Measurements from ENCODE around the gene PRKCH. TPM values are rescaled to one million over a fixed set of nuclear protein-coding genes. Genes with fewer than 3 reads are reported as not detected.

PRKCH gene
- total RNA-seq, 2 donors from 2014 or later = 27.6 to 33.9 TPM

- no peak overlapping the region for H3K27ac ChIP-seq
- no peaks in the 10 kb centered on the region for H3K36me3 ChIP-seq
- 90% methylated on average over 9 of the region's 9 CpGs for WGBS
- TF ChIP-seq POLR2AphosphoS5 (IDR thresholded peaks at IDR 0.05) (no peak), POLR2A (IDR thresholded peaks at IDR 0.05) (no peak), CTCF (IDR thresholded peaks at IDR 0.05) (no peak)
- H3K4me1 ChIP-seq (replicated peaks) = peaks cover 5% of the 10 kb centered on the region
- no peaks in the 10 kb centered on the region for H3K9me3 ChIP-seq
- DNase-seq (ENCODE audit: low spot score) = no peak
- H3K4me3 ChIP-seq = no peak overlapping the region
- intact Hi-C loops (cut with DNase I) = no loop called here
- no peaks in the 10 kb centered on the region for H3K27me3 ChIP-seq (replicated peaks; ENCODE audit: insufficient read depth)
These were observed 60.2 kb downstream of the PRKCH start for GRCh38 chr14:61381553-61381952.

- Histone ChIP-seq H3K4me3 (no peak overlapping the region), H3K27ac (no peak overlapping the region), H3K27me3 (replicated peaks; ENCODE audit: insufficient read depth) (no peaks in the 10 kb centered on the region), H3K9me3 (no peaks in the 10 kb centered on the region), H3K4me1 (replicated peaks) (peaks cover 5% of the 10 kb centered on the region), H3K36me3 (no peaks in the 10 kb centered on the region)
- no peak for TF ChIP-seq CTCF (IDR thresholded peaks at IDR 0.05)
- TF ChIP-seq POLR2AphosphoS5 (IDR thresholded peaks at IDR 0.05) = no peak
- no peak for TF ChIP-seq POLR2A (IDR thresholded peaks at IDR 0.05)
- intact Hi-C loops (cut with DNase I) = no loop called here
- no peak for DNase-seq (ENCODE audit: low spot score)
- WGBS = 65% methylated on average over 2 of the region's 2 CpGs
These were observed 61.5 kb downstream of the PRKCH start for GRCh38 chr14:61382842-61383241.

DNA sequence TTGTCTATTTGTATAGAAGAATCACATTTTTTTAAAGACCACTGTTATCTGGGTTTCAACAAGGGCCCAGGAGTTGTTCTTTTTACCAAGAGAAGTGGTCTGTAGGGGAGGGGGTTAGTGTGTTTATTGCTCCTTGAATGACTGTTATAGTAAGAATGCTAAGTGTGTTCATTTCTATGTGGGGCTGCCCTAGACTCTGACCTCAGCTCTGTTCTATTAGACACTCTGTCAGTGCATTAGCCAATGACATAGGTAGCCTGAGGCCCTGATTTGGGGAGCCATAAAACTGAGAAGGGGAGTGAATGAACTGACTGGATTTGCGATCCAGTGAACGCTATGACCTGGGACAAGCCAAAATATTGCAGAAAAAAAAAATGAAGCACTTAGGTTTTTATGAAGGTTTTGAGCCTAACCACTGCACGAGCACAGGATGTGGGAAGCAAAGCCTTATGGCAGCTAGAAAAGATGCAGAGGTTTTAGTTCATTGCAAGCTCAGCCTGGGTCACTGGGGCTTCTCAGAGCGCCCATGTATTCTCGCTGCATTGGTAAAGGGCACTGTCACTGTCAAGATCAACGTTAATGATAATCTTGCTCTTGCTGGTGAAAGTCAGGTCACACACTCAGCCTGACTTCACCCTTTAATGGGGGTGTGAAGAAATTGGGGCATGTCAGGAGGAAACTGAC lies 63.8 kb downstream of the PRKCH start:
- TF ChIP-seq POLR2AphosphoS5 (IDR thresholded peaks at IDR 0.05) (no peak), POLR2A (IDR thresholded peaks at IDR 0.05) (no peak), CTCF (IDR thresholded peaks at IDR 0.05) (no peak)
- Histone ChIP-seq H3K9me3 (no peaks in the 10 kb centered on the region), H3K36me3 (no peaks in the 10 kb centered on the region), H3K27me3 (replicated peaks; ENCODE audit: insufficient read depth) (no peaks in the 10 kb centered on the region), H3K27ac (no peak overlapping the region), H3K4me3 (no peak overlapping the region), H3K4me1 (replicated peaks) (peaks cover 5% of the 10 kb centered on the region)
- WGBS = 75% methylated on average over 6 of the region's 6 CpGs
- no peak for DNase-seq (ENCODE audit: low spot score)
- intact Hi-C loops (cut with DNase I) = no loop called here

DNA sequence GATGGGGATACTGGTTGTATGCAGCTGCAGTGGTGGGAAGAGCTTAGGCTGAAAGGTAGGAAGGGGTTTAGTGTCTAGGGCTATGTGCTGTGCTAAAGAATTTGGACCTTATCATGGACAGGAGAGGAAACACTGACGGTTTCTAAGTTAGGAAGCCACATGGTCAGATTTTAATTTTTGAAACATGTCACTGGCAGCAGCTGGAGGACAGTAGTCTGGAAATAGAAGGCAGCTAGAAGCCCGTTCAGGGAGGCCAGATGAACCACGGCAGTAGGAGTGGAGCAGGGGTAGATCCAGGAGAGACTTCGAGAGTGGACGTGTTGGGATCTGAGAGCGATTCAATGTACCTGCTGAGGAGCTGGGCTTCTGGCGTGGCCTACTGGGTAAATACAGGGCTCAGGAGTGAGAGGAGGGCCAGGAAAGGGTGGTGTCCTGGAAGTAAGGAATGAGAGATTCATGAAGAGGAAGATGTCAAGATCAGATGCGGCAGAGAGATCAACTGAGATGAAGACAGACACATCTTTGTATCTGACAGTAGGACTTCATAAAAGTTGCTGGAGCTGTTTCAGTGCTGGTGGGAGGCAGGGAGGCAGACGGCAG lies 64.9 kb downstream of the PRKCH start:
- H3K27ac ChIP-seq = no peak overlapping the region
- WGBS = 91% methylated on average over 9 of the region's 9 CpGs
- no peaks in the 10 kb centered on the region for H3K27me3 ChIP-seq (replicated peaks; ENCODE audit: insufficient read depth)
- H3K4me3 ChIP-seq = no peak overlapping the region
- no peak for TF ChIP-seq CTCF (IDR thresholded peaks at IDR 0.05)
- TF ChIP-seq POLR2AphosphoS5 (IDR thresholded peaks at IDR 0.05) = no peak
- TF ChIP-seq POLR2A (IDR thresholded peaks at IDR 0.05) = no peak
- H3K36me3 ChIP-seq = no peaks in the 10 kb centered on the region
- no peak for DNase-seq (ENCODE audit: low spot score)
- intact Hi-C loops (cut with DNase I) = no loop called here
- H3K9me3 ChIP-seq = no peaks in the 10 kb centered on the region
- peaks cover 5% of the 10 kb centered on the region for H3K4me1 ChIP-seq (replicated peaks)

GRCh38 chr14:61387076-61387475 lies 65.7 kb downstream of the PRKCH start:
- Histone ChIP-seq H3K27me3 (replicated peaks; ENCODE audit: insufficient read depth) (no peaks in the 10 kb centered on the region), H3K4me3 (no peak overlapping the region), H3K27ac (no peak overlapping the region), H3K9me3 (no peaks in the 10 kb centered on the region), H3K36me3 (no peaks in the 10 kb centered on the region), H3K4me1 (replicated peaks) (peaks cover 5% of the 10 kb centered on the region)
- intact Hi-C loops (cut with DNase I) = no loop called here
- TF ChIP-seq POLR2AphosphoS5 (IDR thresholded peaks at IDR 0.05) = no peak
- TF ChIP-seq CTCF (IDR thresholded peaks at IDR 0.05) = no peak
- TF ChIP-seq POLR2A (IDR thresholded peaks at IDR 0.05) = no peak
- no peak for DNase-seq (ENCODE audit: low spot score)
- 93% methylated on average over 4 of the region's 4 CpGs for WGBS
